CD4-positive, alpha-beta T cell (primary cell): ENCODE results near the gene SPDEF. TPM values are rescaled to one million over a fixed set of nuclear protein-coding genes. Genes with fewer than 3 reads are reported as not detected.

ENCODE experiments used
- ATAC-seq: fragments of 200-7000 bp; cut with Tn5 transposase; one replicate; pipeline ENCODE4 v1.10.0; 2022; ENCODE audit warnings: mild to moderate bottlenecking; ENCODE audit not compliant: poor library complexity
- CTCF ChIA-PET: fragments of 350-600 bp; sonication (Branson Sonifier 250); formaldehyde crosslinking; loops from one replicate; lab custom pipeline; 2021; ENCODE audit warnings: antibody characterized with exemption, inconsistent platforms; lab: Charles Lee
- POLR2A ChIA-PET: fragments of 350-600 bp; sonication (Branson Sonifier 250); formaldehyde crosslinking; loops from one replicate; lab custom pipeline; 2021; ENCODE audit warnings: antibody characterized with exemption, inconsistent platforms; lab: Charles Lee
- DNase-seq, 14 experiments: peaks; one replicate each; pipeline ENCODE4 v3.0.0-alpha.2; 2013 to 2020; ENCODE audit warnings: mixed read lengths in 2 of 14
- H3K27ac ChIP-seq, 2 donors: one replicate each; pipeline versions ENCODE4 v1.5.1 to v1.7.0; 2013; ENCODE audit warnings: low read length in 2 of 2, low read depth in 1 of 2, mild to moderate bottlenecking in 1 of 2
- H3K27me3 ChIP-seq, 2 experiments: 1 replicate in 1 of 2; 2 replicates in 1 of 2; pipeline versions ENCODE4 v1.6.1 to v1.7.0; 2013; ENCODE audit warnings: low read length in 2 of 2, control low read depth in 1 of 2, mild to moderate bottlenecking in 1 of 2, moderate library complexity in 1 of 2; ENCODE audit not compliant: insufficient read depth in 2 of 2, control insufficient read depth in 1 of 2
- H3K36me3 ChIP-seq: one replicate; pipeline ENCODE4 v1.6.1; 2013; ENCODE audit warnings: low read length, control low read depth; ENCODE audit not compliant: insufficient read depth
- H3K4me1 ChIP-seq: one replicate; pipeline ENCODE4 v1.6.1; 2013; ENCODE audit warnings: low read length, control low read depth; ENCODE audit not compliant: insufficient read depth
- H3K4me3 ChIP-seq: one replicate; pipeline ENCODE4 v1.5.1; 2013; ENCODE audit warnings: mild to moderate bottlenecking, low read length, moderate library complexity
- H3K9me3 ChIP-seq, 2 experiments: 1 replicate in 1 of 2; 2 replicates in 1 of 2; pipeline versions ENCODE4 v1.6.1 to v1.7.0; 2013; ENCODE audit warnings: low read length in 2 of 2, mild to moderate bottlenecking in 2 of 2, control low read depth in 1 of 2, moderate library complexity in 1 of 2; ENCODE audit not compliant: control insufficient read depth in 1 of 2, insufficient read depth in 1 of 2
- H3K27ac Mint-ChIP-seq: one replicate; pipeline ENCODE4 v1.8.0; 2020; ENCODE audit warnings: mixed read lengths
- H3K27me3 Mint-ChIP-seq: one replicate; pipeline ENCODE4 v1.8.0; 2021; ENCODE audit warnings: mixed read lengths
- H3K36me3 Mint-ChIP-seq: one replicate; pipeline ENCODE4 v1.8.0; 2021; ENCODE audit warnings: low read depth, mixed read lengths
- H3K4me1 Mint-ChIP-seq: one replicate; pipeline ENCODE4 v1.8.0; 2021; ENCODE audit warnings: low read depth, mixed read lengths
- H3K4me3 Mint-ChIP-seq: one replicate; pipeline ENCODE4 v1.8.0; 2020; ENCODE audit warnings: mild to moderate bottlenecking, mixed read lengths
- H3K9me3 Mint-ChIP-seq: one replicate; pipeline ENCODE4 v1.8.0; 2020; ENCODE audit warnings: mixed read lengths
- CTCF ChIP-seq: fragments of 200-600 bp; IDR thresholded peaks from one replicate; pipeline ENCODE4 v1.8.0; 2022; ENCODE audit warnings: antibody characterized with exemption, mild to moderate bottlenecking
- intact Hi-C, 2 experiments: fragments of 100-400 bp; cut with DNase I in 1 of 2; cut with micrococcal nuclease in 1 of 2; formaldehyde crosslinking; loops; one replicate each; pipeline versions ENCODE4 v1.15.1 to v1.9.0; 2023 to 2025; cut with DNase I, micrococcal nuclease
- total RNA-seq, 174 experiments: library from RNA in 2 of 174; stranded (reverse) in 2 of 174; gene quantifications; one replicate each; pipeline ENCODE4 v1.2.3 and lab custom pipeline; 2021 to 2026

The SPDEF gene
- total RNA-seq, 2 experiments from 2014 or later, result 0.17 to 0.36 TPM

- intact Hi-C loops, result no loop called here
- no peak overlapping the region for H3K27ac ChIP-seq
- no peak for ATAC-seq
- no peaks in the 10 kb centered on the region for H3K4me1 Mint-ChIP-seq
- ChIA-PET POLR2A (no interaction called here), CTCF (no interaction called here)
- H3K27ac Mint-ChIP-seq, result no peak overlapping the region
- DNase-seq, result peak in 1 of 14 experiments; percentile 7
- peaks cover 5% of the 10 kb centered on the region for H3K9me3 Mint-ChIP-seq
- H3K36me3 Mint-ChIP-seq, result no peaks in the 10 kb centered on the region
- H3K4me3 Mint-ChIP-seq, result no peak overlapping the region
- H3K4me1 ChIP-seq, result no peaks in the 10 kb centered on the region
- TF ChIP-seq CTCF, result no peak
- H3K27me3 Mint-ChIP-seq, result peaks cover 6% of the 10 kb centered on the region
- no peak overlapping the region for H3K4me3 ChIP-seq
- no peaks in the 10 kb centered on the region for H3K36me3 ChIP-seq
- H3K9me3 ChIP-seq, result no peaks in the 10 kb centered on the region
- peaks cover 0 to 2% of the 10 kb centered on the region in 2 experiments for H3K27me3 ChIP-seq
Measured at GRCh38 chr6:34514593-34515472, 41.3 kb downstream of the SPDEF start.

DNA sequence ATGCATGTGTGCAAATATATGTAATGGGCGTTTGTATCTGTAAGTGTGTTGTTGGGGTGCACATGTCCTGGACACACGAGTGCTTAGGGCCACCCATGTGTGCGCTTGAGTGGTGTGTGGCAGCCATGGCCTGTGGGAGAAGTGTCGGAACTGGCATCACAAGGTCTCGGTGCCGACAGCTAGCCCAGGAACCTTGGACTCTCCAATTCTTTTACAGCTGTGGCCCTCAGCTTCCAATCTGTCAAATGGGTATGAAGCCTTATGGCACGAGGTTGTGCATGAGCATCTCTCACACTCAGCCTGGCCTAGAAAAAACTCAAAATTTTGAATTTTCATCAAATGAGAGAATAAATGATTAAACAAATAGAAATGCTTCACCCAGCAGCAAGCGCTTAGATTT, 42.0 kb downstream of the SPDEF start:
- Mint-ChIP-seq H3K27me3 (peaks cover 6% of the 10 kb centered on the region), H3K9me3 (peaks cover 5% of the 10 kb centered on the region), H3K4me1 (no peaks in the 10 kb centered on the region), H3K27ac (no peak overlapping the region), H3K36me3 (no peaks in the 10 kb centered on the region), H3K4me3 (no peak overlapping the region)
- CTCF ChIA-PET, result no interaction called here
- no peak for ATAC-seq
- Histone ChIP-seq H3K4me3 (no peak overlapping the region), H3K9me3 (no peaks in the 10 kb centered on the region), H3K27ac (no peak overlapping the region), H3K36me3 (no peaks in the 10 kb centered on the region), H3K4me1 (no peaks in the 10 kb centered on the region), H3K27me3 (peaks cover 0 to 2% of the 10 kb centered on the region in 2 experiments)
- no peak for DNase-seq
- POLR2A ChIA-PET, result no interaction called here
- intact Hi-C loops, result no loop called here
- TF ChIP-seq CTCF, result no peak

DNA sequence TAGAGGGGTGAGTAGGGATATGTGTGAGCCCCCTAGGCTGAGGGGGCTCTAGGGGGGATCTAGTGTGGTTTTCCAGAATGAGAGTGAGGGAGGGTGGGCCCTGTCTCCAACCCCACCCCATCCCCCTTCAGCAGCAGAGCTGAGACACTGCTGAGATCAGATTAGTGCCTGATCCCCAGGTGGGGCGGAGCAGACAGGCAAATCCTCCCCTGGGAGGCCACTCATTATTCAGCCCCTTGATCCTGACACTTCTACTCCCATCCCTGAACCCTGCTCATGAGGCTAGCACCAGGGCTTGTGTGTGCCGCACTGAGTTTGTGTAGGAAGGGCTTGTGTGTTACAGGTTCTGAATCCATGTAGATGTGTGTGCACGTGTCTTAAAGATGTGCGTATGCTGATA, 42.5 kb downstream of the SPDEF start:
- CTCF ChIA-PET, result no interaction called here

More for the DNA sequence above, 42.5 kb downstream of the SPDEF start:
- H3K27me3 Mint-ChIP-seq, result peaks cover 6% of the 10 kb centered on the region
- no peak overlapping the region for H3K4me3 ChIP-seq
- H3K36me3 ChIP-seq, result no peaks in the 10 kb centered on the region
- ATAC-seq (no peak), DNase-seq (no peak)
- H3K4me1 Mint-ChIP-seq, result no peaks in the 10 kb centered on the region
- H3K9me3 ChIP-seq, result no peaks in the 10 kb centered on the region
- POLR2A ChIA-PET, result no interaction called here
- no peak overlapping the region for H3K4me3 Mint-ChIP-seq
- TF ChIP-seq CTCF, result no peak
- no peaks in the 10 kb centered on the region for H3K4me1 ChIP-seq
- H3K27me3 ChIP-seq, result peaks cover 0 to 2% of the 10 kb centered on the region in 2 experiments
- H3K36me3 Mint-ChIP-seq, result no peaks in the 10 kb centered on the region
- H3K9me3 Mint-ChIP-seq, result peaks cover 5% of the 10 kb centered on the region
- no peak overlapping the region for H3K27ac ChIP-seq
- intact Hi-C loops, result no loop called here
- H3K27ac Mint-ChIP-seq, result no peak overlapping the region
